Right forelimb (tissue), 1 donor: ENCODE results near the gene MEX3A.
A peak's percentile ranks its signal among the peaks of the same experiment; 100 is the strongest.
"Not testable (repeated sequence)": the region's sequence is repeated elsewhere in the genome, so short reads cannot be mapped to it uniquely, and the experiment has no call there.

ENCODE experiments used
- DNase-seq: peaks from one replicate; pipeline ENCODE4 v3.0.0-alpha.2; 2018

MEX3A gene

DNA sequence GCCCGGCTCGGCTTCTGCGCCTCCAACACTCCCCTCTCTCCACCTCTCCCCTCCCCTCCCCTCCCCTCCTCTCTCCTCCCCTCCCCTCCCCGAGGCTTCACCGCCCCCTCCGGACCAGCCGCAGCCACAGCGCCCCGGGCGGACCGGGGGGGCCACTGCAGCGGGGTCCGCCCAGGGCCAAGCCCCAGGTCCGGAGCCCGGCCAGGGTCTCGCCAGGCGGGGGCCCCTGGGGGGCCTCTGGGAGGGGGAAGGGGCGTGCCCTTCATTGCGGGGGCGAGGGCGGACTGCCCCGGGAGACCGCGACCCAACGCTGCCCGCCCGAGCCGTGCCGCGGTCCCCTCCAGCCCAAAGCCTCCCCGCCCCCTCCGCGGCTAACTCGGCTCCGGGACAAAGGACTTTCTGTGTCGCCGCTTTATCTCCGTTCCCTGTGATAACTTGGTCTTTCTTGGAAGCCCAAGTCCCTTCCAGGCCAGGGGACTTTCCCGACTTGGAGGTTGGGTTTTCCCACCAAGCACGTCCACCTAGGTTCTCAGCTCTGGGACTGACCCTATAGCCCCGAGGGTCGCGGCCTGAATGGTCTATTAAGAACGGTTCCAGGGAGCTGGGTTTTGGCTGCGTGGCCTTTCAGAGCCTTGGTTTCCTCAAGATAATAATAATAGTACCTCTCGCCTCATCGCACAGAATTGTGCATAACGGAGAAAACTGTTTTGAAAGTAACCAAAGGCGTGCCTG, 28.3 kb downstream of the MEX3A start, which contains the start of gene UBQLN4:
Gene UBQLN4 (minus strand): TSS at position 31 of the 732 bp plus-strand sequence. CDS start 97 bp downstream, outside the sequence.
- peak; percentile 94 for DNase-seq

- peak; percentile 81 for DNase-seq
These were observed 29.1 kb downstream of the MEX3A start for GRCh38 chr1:156052862-156053767.

- DNase-seq = no peak
These were observed 31.1 kb downstream of the MEX3A start for GRCh38 chr1:156051011-156051725.

- no peak for DNase-seq
These were observed 31.9 kb downstream of the MEX3A start for GRCh38 chr1:156050376-156050775.

DNA sequence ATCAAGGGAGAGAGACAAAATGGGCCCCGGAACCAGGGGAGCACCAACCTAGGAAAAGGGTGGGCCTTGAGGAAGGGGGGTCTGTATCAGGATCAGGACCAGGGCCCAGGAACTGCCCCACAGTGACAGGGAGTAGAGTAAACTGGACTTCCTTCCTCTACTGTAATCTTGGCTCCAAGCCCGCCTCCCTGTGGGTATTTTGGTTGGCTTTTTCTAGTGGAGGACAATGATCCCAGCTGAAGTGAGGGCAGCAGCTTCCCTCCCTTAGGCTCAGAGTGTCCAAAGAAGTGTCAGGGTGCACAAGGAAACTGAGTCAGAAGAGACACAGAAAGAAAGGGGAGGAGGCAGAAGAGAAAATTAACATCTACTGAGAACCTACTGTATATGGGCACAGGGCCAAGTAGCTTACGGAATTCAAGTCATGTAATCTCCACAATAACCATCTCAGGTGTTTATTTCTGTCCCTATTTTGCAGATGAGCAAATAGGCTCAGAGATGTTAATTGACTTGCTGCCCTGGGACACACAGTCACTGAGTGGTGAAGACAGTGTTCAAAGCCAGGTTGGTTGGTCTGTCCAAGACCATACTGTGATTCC, 33.5 kb downstream of the MEX3A start:
- DNase-seq = no peak

GRCh38 chr1:156045076-156045475, 37.2 kb downstream of the MEX3A start:
- DNase-seq = no peak

DNA sequence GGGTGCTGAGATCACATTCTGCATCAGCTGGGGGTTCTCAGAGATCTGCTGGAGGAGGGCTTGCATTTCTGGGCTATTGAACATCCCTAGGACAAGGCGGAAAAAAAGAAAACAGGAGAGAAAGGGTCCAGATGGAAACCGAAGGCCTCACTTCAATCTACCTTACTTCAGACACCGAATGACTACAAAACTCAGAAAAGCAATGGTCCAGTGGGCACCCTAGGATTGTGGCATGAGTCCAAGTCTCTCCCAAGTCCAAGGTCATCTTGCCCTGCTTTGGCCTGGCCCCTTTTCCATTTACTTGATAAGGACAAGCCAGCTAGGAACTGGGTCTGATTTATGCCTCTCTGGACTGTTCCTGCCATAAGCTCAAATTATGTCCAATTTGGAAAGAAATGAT, 39.4 kb downstream of the MEX3A start:
- DNase-seq = no peak

- not testable (repeated sequence) for DNase-seq
These were observed 47.3 kb downstream of the MEX3A start for GRCh38 chr1:156034991-156035390.

DNA sequence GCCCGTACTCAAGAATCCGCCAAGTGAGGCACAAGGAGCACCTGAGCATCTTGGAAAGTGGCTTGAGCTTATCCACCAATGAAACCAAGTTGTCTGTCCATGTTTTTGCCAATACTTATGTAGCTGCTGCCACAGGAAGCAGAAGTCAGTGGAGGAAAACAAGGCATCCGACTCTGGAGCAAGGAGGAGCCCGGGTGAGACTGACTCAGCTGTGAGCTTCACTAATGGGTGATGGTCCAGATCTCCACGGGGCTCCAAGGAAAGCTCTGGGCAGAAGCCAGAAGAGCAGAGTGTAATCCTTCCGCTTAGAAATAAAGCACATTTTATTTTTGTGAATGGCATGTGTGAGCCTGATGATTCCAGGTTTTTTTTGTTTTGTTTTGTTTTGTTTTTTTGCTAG, 49.3 kb downstream of the MEX3A start:
- DNase-seq = no peak

- no peak for DNase-seq
These were observed 55.7 kb downstream of the MEX3A start for GRCh38 chr1:156026588-156026987.

DNA sequence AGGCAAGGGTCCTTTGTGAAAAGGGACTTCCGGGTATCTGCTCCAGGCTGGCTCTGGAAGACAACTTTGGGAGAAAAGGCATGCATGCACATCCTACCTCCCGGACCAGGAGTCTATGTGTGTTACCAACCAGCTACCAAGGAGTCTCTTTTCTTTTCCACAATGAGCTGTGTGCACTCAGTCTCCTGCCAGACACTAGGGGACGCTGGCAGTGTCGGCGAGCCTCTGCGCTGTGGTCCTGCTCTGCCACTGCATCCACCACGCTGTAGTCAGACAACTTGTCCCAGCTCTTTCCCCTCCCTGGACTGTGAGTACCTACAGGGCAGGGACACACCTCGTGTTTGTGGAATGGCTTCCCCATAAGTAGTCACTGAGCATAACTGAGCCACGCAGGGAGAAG, 56.4 kb downstream of the MEX3A start:
- no peak for DNase-seq

GRCh38 chr1:156024801-156025200, 57.5 kb downstream of the MEX3A start:
- no peak for DNase-seq
